T-helper 1 cell treated with Interleukin-12 subunit alpha and Interleukin-12 subunit beta and Interleukin-4 antibody, amounts not matched to agents 30 μg/mL and 1 μg/mL, for 36 hours (primary cell): ENCODE measurements around the gene HRNR.
"Not testable (repeated sequence)": the region's sequence is repeated elsewhere in the genome, so short reads cannot be mapped to it uniquely, and the experiment has no call there.

Experiments
- H3K27ac Mint-ChIP-seq: one replicate; pipeline ENCODE4 v1.8.0; 2021; ENCODE audit warnings: mild to moderate bottlenecking, mixed read lengths
- H3K27me3 Mint-ChIP-seq: one replicate; pipeline ENCODE4 v1.8.0; 2021; ENCODE audit warnings: low read depth, mixed read lengths
- H3K36me3 Mint-ChIP-seq: one replicate; pipeline ENCODE4 v1.8.0; 2021; ENCODE audit warnings: low read depth, mixed read lengths
- H3K4me1 Mint-ChIP-seq: one replicate; pipeline ENCODE4 v1.8.0; 2021; ENCODE audit warnings: low read depth, mixed read lengths
- H3K4me3 Mint-ChIP-seq: one replicate; pipeline ENCODE4 v1.8.0; 2021; ENCODE audit warnings: mild to moderate bottlenecking, moderate library complexity, mixed read lengths
- H3K9me3 Mint-ChIP-seq: one replicate; pipeline ENCODE4 v1.8.0; 2021; ENCODE audit warnings: mixed read lengths

The HRNR gene

GRCh38 chr1:152224093-152224492 lies at the start of gene HRNR:
Gene HRNR, minus strand, starts transcription at chr1:152224193. Its CDS starts 940 bp downstream, at chr1:152223253.
- no peak within 1 kb of the TSS for H3K4me3 Mint-ChIP-seq
- H3K27me3 Mint-ChIP-seq: peaks cover 13% of the 10 kb centered on the region
- H3K4me1 Mint-ChIP-seq: no peaks in the 10 kb centered on the region
- H3K27ac Mint-ChIP-seq: no peak within 1 kb of the TSS
- H3K36me3 Mint-ChIP-seq: no peaks in the 10 kb centered on the region
- peaks cover 9% of the 10 kb centered on the region for H3K9me3 Mint-ChIP-seq

- not testable (repeated sequence) for H3K27ac Mint-ChIP-seq, H3K27me3 Mint-ChIP-seq, H3K36me3 Mint-ChIP-seq, H3K4me1 Mint-ChIP-seq, H3K4me3 Mint-ChIP-seq
- H3K9me3 Mint-ChIP-seq: peaks cover 14% of the 10 kb centered on the region
Observed at GRCh38 chr1:152256394-152256793, 32.4 kb upstream of the HRNR start.

- Mint-ChIP-seq H3K9me3 (no peaks in the 10 kb centered on the region), H3K36me3 (no peaks in the 10 kb centered on the region)
Observed at GRCh38 chr1:152252157-152252556, 28.2 kb upstream of the HRNR start.

GRCh38 chr1:152251391-152251790 lies 27.4 kb upstream of the HRNR start:
- no peaks in the 10 kb centered on the region for H3K4me1 Mint-ChIP-seq
- H3K36me3 Mint-ChIP-seq: no peaks in the 10 kb centered on the region
- no peak overlapping the region for H3K27ac Mint-ChIP-seq

More at GRCh38 chr1:152252157-152252556, 28.2 kb upstream of the HRNR start:
- Mint-ChIP-seq H3K4me1 (no peaks in the 10 kb centered on the region), H3K4me3 (no peak overlapping the region), H3K27ac (no peak overlapping the region), H3K27me3 (peaks cover 13% of the 10 kb centered on the region)

GRCh38 chr1:152247316-152247715 lies 23.3 kb upstream of the HRNR start:
- Mint-ChIP-seq H3K4me1 (no peaks in the 10 kb centered on the region), H3K36me3 (no peaks in the 10 kb centered on the region), H3K9me3 (no peaks in the 10 kb centered on the region), H3K27ac (no peak overlapping the region), H3K4me3 (no peak overlapping the region), H3K27me3 (peaks cover 18% of the 10 kb centered on the region)

More at GRCh38 chr1:152251391-152251790, 27.4 kb upstream of the HRNR start:
- Mint-ChIP-seq H3K9me3 (no peaks in the 10 kb centered on the region), H3K4me3 (no peak overlapping the region), H3K27me3 (peaks cover 14% of the 10 kb centered on the region)

- no peaks in the 10 kb centered on the region for H3K36me3 Mint-ChIP-seq
- no peak overlapping the region for H3K4me3 Mint-ChIP-seq
- H3K9me3 Mint-ChIP-seq: no peaks in the 10 kb centered on the region
- H3K27me3 Mint-ChIP-seq: peaks cover 25% of the 10 kb centered on the region
- no peaks in the 10 kb centered on the region for H3K4me1 Mint-ChIP-seq
- H3K27ac Mint-ChIP-seq: no peak overlapping the region
Observed at GRCh38 chr1:152244576-152245273, 20.7 kb upstream of the HRNR start.

GRCh38 chr1:152237093-152237492 lies 13.1 kb upstream of the HRNR start:
- H3K4me1 Mint-ChIP-seq: no peaks in the 10 kb centered on the region
- H3K36me3 Mint-ChIP-seq: no peaks in the 10 kb centered on the region
- H3K27ac Mint-ChIP-seq: no peak overlapping the region
- peaks cover 25% of the 10 kb centered on the region for H3K27me3 Mint-ChIP-seq
- no peaks in the 10 kb centered on the region for H3K9me3 Mint-ChIP-seq
- no peak overlapping the region for H3K4me3 Mint-ChIP-seq

GRCh38 chr1:152228831-152229230 lies 4.8 kb upstream of the HRNR start:
- no peak overlapping the region for H3K27ac Mint-ChIP-seq

GRCh38 chr1:152227310-152227928 lies 3.4 kb upstream of the HRNR start:
- Mint-ChIP-seq H3K9me3 (no peaks in the 10 kb centered on the region), H3K4me3 (no peak overlapping the region), H3K27me3 (peaks cover 9% of the 10 kb centered on the region), H3K4me1 (no peaks in the 10 kb centered on the region), H3K36me3 (no peaks in the 10 kb centered on the region), H3K27ac (no peak overlapping the region)

More at GRCh38 chr1:152228831-152229230, 4.8 kb upstream of the HRNR start:
- Mint-ChIP-seq H3K4me3 (no peak overlapping the region), H3K9me3 (no peaks in the 10 kb centered on the region), H3K36me3 (no peaks in the 10 kb centered on the region), H3K27me3 (peaks cover 16% of the 10 kb centered on the region), H3K4me1 (no peaks in the 10 kb centered on the region)

GRCh38 chr1:152225678-152226077 lies 1.7 kb upstream of the HRNR start:
- Mint-ChIP-seq H3K27me3 (peaks cover 13% of the 10 kb centered on the region), H3K9me3 (no peaks in the 10 kb centered on the region), H3K27ac (no peak overlapping the region), H3K4me3 (no peak overlapping the region), H3K36me3 (no peaks in the 10 kb centered on the region), H3K4me1 (no peaks in the 10 kb centered on the region)

GRCh38 chr1:152220166-152221163 lies 3.5 kb downstream of the HRNR start:
- no peaks in the 10 kb centered on the region for H3K4me1 Mint-ChIP-seq
- no peak overlapping the region for H3K4me3 Mint-ChIP-seq
- H3K9me3 Mint-ChIP-seq: peaks cover 16% of the 10 kb centered on the region
- no peak overlapping the region for H3K27ac Mint-ChIP-seq
- H3K36me3 Mint-ChIP-seq: no peaks in the 10 kb centered on the region
- peaks cover 10% of the 10 kb centered on the region for H3K27me3 Mint-ChIP-seq

GRCh38 chr1:152219438-152219837 lies 4.6 kb downstream of the HRNR start:
- H3K27me3 Mint-ChIP-seq, H3K4me1 Mint-ChIP-seq, H3K36me3 Mint-ChIP-seq, H3K4me3 Mint-ChIP-seq, H3K27ac Mint-ChIP-seq: not testable (repeated sequence)
- H3K9me3 Mint-ChIP-seq: peaks cover 16% of the 10 kb centered on the region

- Mint-ChIP-seq H3K4me3 (no peak overlapping the region), H3K27me3 (peaks cover 9% of the 10 kb centered on the region), H3K27ac (no peak overlapping the region), H3K36me3 (no peaks in the 10 kb centered on the region), H3K4me1 (no peaks in the 10 kb centered on the region), H3K9me3 (peaks cover 16% of the 10 kb centered on the region)
Observed at GRCh38 chr1:152218762-152219436, 5.1 kb downstream of the HRNR start.

- not testable (repeated sequence) for H3K36me3 Mint-ChIP-seq, H3K4me3 Mint-ChIP-seq, H3K4me1 Mint-ChIP-seq, H3K27me3 Mint-ChIP-seq, H3K27ac Mint-ChIP-seq
- H3K9me3 Mint-ChIP-seq: peaks cover 16% of the 10 kb centered on the region
Observed at GRCh38 chr1:152215604-152216003, 8.4 kb downstream of the HRNR start.
